GM23338 (cell line): ENCODE results near the gene NRP1. TPM values are rescaled to one million over a fixed set of nuclear protein-coding genes. Genes with fewer than 3 reads are reported as not detected.

ENCODE experiments used
- ATAC-seq: fragments of 200-7000 bp; cut with Tn5 transposase; 3 replicates; pipeline ENCODE4 v1.9.1; 2020
- DNase-seq: peaks from one replicate; pipeline ENCODE4 v3.0.0-alpha.2; 2015; ENCODE audit warnings: low spot score
- H2AFZ ChIP-seq: fragments of 200-600 bp; sonication (generic); 2 replicates; pipeline ENCODE4 v1.8.0; 2016; ENCODE audit warnings: antibody characterized with exemption, mild to moderate bottlenecking, moderate library complexity
- H3F3A ChIP-seq: fragments of 200-600 bp; sonication (generic); replicated peaks from 2 replicates; pipeline ENCODE4 v1.8.0; 2017; ENCODE audit warnings: antibody characterized with exemption, mixed run types, low read depth
- H3K27ac ChIP-seq: fragments of 200-600 bp; sonication (generic); 2 replicates; pipeline ENCODE4 v1.6.1; 2016; ENCODE audit warnings: low read depth
- H3K27me3 ChIP-seq: fragments of 200-600 bp; sonication (generic); 2 replicates; pipeline ENCODE4 v1.8.0; 2016; ENCODE audit warnings: mild to moderate bottlenecking, mixed run types, moderate library complexity; ENCODE audit not compliant: insufficient read depth
- H3K36me3 ChIP-seq: fragments of 200-600 bp; sonication (generic); 2 replicates; pipeline ENCODE4 v1.8.0; 2016; ENCODE audit warnings: mild to moderate bottlenecking; ENCODE audit not compliant: insufficient read depth
- H3K4me1 ChIP-seq: fragments of 200-600 bp; sonication (generic); 2 replicates; pipeline ENCODE4 v1.8.0; 2016; ENCODE audit warnings: mild to moderate bottlenecking, moderate library complexity; ENCODE audit not compliant: insufficient read depth
- H3K4me2 ChIP-seq: fragments of 200-600 bp; sonication (generic); 2 replicates; pipeline ENCODE4 v1.7.1; 2017; ENCODE audit warnings: mixed run types
- H3K4me3 ChIP-seq: fragments of 200-600 bp; sonication (generic); 2 replicates; pipeline ENCODE4 v1.6.1; 2016; ENCODE audit warnings: mixed run types
- H3K79me2 ChIP-seq: fragments of 200-600 bp; sonication (generic); replicated peaks from 2 replicates; pipeline ENCODE4 v1.8.0; 2017; ENCODE audit warnings: mild to moderate bottlenecking; ENCODE audit not compliant: insufficient read depth
- H3K9me2 ChIP-seq: fragments of 200-600 bp; sonication (generic); 2 replicates; pipeline ENCODE4 v1.8.0; 2017; ENCODE audit not compliant: insufficient read depth
- H4K20me1 ChIP-seq: fragments of 200-600 bp; sonication (generic); replicated peaks from 2 replicates; pipeline ENCODE4 v1.8.0; 2017; ENCODE audit warnings: mild to moderate bottlenecking; ENCODE audit not compliant: insufficient read depth
- H3K27ac Mint-ChIP-seq: 2 replicates; pipeline ENCODE4 v1.8.0; 2020; ENCODE audit warnings: inconsistent platforms, mild to moderate bottlenecking, moderate library complexity, mixed read lengths
- H3K27me3 Mint-ChIP-seq: 3 replicates; pipeline ENCODE4 v1.8.0; 2022; ENCODE audit warnings: low read depth, mild to moderate bottlenecking, moderate library complexity, mixed read lengths, inconsistent platforms; ENCODE audit not compliant: insufficient read depth, poor library complexity
- H3K36me3 Mint-ChIP-seq: 3 replicates; pipeline ENCODE4 v1.8.0; 2021; ENCODE audit warnings: low read depth, mild to moderate bottlenecking, inconsistent platforms, moderate library complexity, mixed read lengths
- H3K4me1 Mint-ChIP-seq: 3 replicates; pipeline ENCODE4 v1.8.0; 2020; ENCODE audit warnings: mild to moderate bottlenecking, inconsistent platforms, mixed read lengths
- H3K4me3 Mint-ChIP-seq: 3 replicates; pipeline ENCODE4 v1.8.0; 2021; ENCODE audit warnings: moderate library complexity, mild to moderate bottlenecking, inconsistent platforms, mixed read lengths
- H3K9me3 Mint-ChIP-seq: 3 replicates; pipeline ENCODE4 v1.8.0; 2020; ENCODE audit warnings: moderate library complexity, mild to moderate bottlenecking, inconsistent platforms, mixed read lengths
- CREB1 ChIP-seq: fragments of 250-450 bp; sonication (Bioruptor Pico); IDR thresholded peaks from 2 replicates; pipeline ENCODE4 v1.5.0; 2020; ENCODE audit warnings: low read depth, mild to moderate bottlenecking, moderate library complexity
- EZH2 ChIP-seq: fragments of 200-600 bp; sonication (generic); IDR thresholded peaks from one replicate; pipeline ENCODE4 v1.8.0; 2017; ENCODE audit warnings: antibody characterized with exemption, mild to moderate bottlenecking, low read depth; ENCODE audit not compliant: unreplicated experiment
- EZH2phosphoT487 ChIP-seq: fragments of 200-600 bp; sonication (generic); IDR thresholded peaks from one replicate; pipeline ENCODE4 v1.8.1; 2018; ENCODE audit warnings: antibody characterized with exemption; ENCODE audit not compliant: unreplicated experiment
- JUNB ChIP-seq: IDR thresholded peaks from one replicate; pipeline ENCODE4 v1.6.1; 2016; ENCODE audit warnings: antibody characterized with exemption; ENCODE audit not compliant: unreplicated experiment
- NANOG ChIP-seq: IDR thresholded peaks from 2 replicates; pipeline ENCODE4 v1.6.1; 2016; ENCODE audit warnings: antibody characterized with exemption, borderline replicate concordance
- POLR2AphosphoS5 ChIP-seq: IDR thresholded peaks from 2 replicates; pipeline ENCODE4 v1.6.1; 2016; ENCODE audit warnings: antibody characterized with exemption, low read depth
- REST ChIP-seq: IDR thresholded peaks from one replicate; pipeline ENCODE4 v1.6.1; 2018; ENCODE audit warnings: antibody characterized with exemption; ENCODE audit not compliant: unreplicated experiment
- STAT1 ChIP-seq: IDR thresholded peaks from one replicate; pipeline ENCODE4 v1.6.1; 2016; ENCODE audit warnings: antibody characterized with exemption; ENCODE audit not compliant: unreplicated experiment
- ZNF114 ChIP-seq: fragments of 250-450 bp; sonication (Bioruptor Pico); IDR thresholded peaks from 2 replicates; pipeline ENCODE4 v1.5.0; 2020; ENCODE audit warnings: mild to moderate bottlenecking, moderate library complexity
- ZNF331 ChIP-seq: fragments of 250-450 bp; sonication (Bioruptor Pico); IDR thresholded peaks from 2 replicates; pipeline ENCODE4 v1.5.0; 2020; ENCODE audit warnings: low read depth, mild to moderate bottlenecking, moderate library complexity
- polyA plus RNA-seq: library from polyadenylated mRNA; unstranded; fragments of >200 nt; fragmentation: Nextera tagmentation; extraction: Ambion mirVana; gene quantifications from 2 replicates; pipeline ENCODE4 v1.2.1, GENCODE V29; 2016
- total RNA-seq: library from RNA; depleted of rRNA; stranded (reverse); fragments of >200 nt; shearing (Covaris generic); gene quantifications from 2 replicates; pipeline ENCODE4 v1.2.3, GENCODE V29; 2014
- TF ChIP-seq, protein P1 (sequence below): fragments of 250-450 bp; sonication (Bioruptor Pico); IDR thresholded peaks from 2 replicates; pipeline ENCODE4 v1.5.0; 2020; ENCODE audit warnings: mild to moderate bottlenecking, moderate library complexity
- TF ChIP-seq, protein P2 (sequence below): IDR thresholded peaks from 2 replicates; pipeline ENCODE4 v1.6.1; 2016; ENCODE audit warnings: antibody characterized with exemption
- TF ChIP-seq, protein P3 (sequence below), 2 experiments: fragments of 200-600 bp in 1 of 2; sonication (generic) in 1 of 2; conservative IDR thresholded peaks; 2 replicates each; pipeline versions ENCODE4 v1.5.1 to v1.6.1; 2016 to 2017; ENCODE audit warnings: antibody characterized with exemption in 2 of 2, low read depth in 2 of 2, mild to moderate bottlenecking in 2 of 2, moderate library complexity in 1 of 2

The NRP1 gene
- total and polyA plus RNA-seq, 2 experiments from 2014 or later = 2.9 to 3.5 TPM

DNA sequence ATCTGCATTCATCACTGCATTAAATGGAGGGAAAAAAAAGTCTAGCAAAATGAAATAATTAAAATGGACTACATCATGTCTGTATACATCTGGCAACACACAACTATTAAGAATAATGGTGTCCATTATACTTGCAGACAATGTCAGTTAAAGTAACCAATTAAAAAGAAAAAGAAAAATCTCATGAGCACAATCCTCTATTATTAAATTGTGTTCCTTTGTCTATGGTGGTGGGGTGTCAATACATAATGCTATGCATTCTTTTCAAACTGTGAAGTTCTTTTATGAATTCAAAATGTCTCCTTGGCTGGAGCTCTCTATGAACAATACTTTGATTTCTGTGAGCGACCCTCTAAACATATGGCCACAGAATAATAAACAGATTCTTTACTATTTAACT lies 63.5 kb downstream of the NRP1 start:
- no peaks in the 10 kb centered on the region for H3K36me3 Mint-ChIP-seq
- H4K20me1 ChIP-seq = no peaks in the 10 kb centered on the region
- peaks cover 3% of the 10 kb centered on the region for H3K27me3 Mint-ChIP-seq
- no peak overlapping the region for H3K4me3 ChIP-seq
- H3K36me3 ChIP-seq = no peaks in the 10 kb centered on the region
- H3K4me1 Mint-ChIP-seq = peaks cover 22% of the 10 kb centered on the region
- no peak overlapping the region for H3K4me3 Mint-ChIP-seq
- ATAC-seq (no peak), DNase-seq (no peak)
- no peaks in the 10 kb centered on the region; the same call in 1 of the 2 replicates for H3F3A ChIP-seq
- no peak overlapping the region; the same call in 1 of the 2 replicates for H3K27ac Mint-ChIP-seq
- H3K9me3 Mint-ChIP-seq = no peaks in the 10 kb centered on the region
- no peaks in the 10 kb centered on the region for H3K27me3 ChIP-seq
- no peaks in the 10 kb centered on the region for H3K79me2 ChIP-seq
- TF ChIP-seq ZNF114 (CRISPR knock-in tag) (no peak), EZH2 (no peak), JUNB (no peak), NANOG (no peak), ZNF331 (CRISPR knock-in tag) (no peak), EZH2phosphoT487 (no peak), POLR2AphosphoS5 (no peak), REST (no peak), STAT1 (no peak), CREB1 (no peak)
- TF ChIP-seq, protein P1, sequence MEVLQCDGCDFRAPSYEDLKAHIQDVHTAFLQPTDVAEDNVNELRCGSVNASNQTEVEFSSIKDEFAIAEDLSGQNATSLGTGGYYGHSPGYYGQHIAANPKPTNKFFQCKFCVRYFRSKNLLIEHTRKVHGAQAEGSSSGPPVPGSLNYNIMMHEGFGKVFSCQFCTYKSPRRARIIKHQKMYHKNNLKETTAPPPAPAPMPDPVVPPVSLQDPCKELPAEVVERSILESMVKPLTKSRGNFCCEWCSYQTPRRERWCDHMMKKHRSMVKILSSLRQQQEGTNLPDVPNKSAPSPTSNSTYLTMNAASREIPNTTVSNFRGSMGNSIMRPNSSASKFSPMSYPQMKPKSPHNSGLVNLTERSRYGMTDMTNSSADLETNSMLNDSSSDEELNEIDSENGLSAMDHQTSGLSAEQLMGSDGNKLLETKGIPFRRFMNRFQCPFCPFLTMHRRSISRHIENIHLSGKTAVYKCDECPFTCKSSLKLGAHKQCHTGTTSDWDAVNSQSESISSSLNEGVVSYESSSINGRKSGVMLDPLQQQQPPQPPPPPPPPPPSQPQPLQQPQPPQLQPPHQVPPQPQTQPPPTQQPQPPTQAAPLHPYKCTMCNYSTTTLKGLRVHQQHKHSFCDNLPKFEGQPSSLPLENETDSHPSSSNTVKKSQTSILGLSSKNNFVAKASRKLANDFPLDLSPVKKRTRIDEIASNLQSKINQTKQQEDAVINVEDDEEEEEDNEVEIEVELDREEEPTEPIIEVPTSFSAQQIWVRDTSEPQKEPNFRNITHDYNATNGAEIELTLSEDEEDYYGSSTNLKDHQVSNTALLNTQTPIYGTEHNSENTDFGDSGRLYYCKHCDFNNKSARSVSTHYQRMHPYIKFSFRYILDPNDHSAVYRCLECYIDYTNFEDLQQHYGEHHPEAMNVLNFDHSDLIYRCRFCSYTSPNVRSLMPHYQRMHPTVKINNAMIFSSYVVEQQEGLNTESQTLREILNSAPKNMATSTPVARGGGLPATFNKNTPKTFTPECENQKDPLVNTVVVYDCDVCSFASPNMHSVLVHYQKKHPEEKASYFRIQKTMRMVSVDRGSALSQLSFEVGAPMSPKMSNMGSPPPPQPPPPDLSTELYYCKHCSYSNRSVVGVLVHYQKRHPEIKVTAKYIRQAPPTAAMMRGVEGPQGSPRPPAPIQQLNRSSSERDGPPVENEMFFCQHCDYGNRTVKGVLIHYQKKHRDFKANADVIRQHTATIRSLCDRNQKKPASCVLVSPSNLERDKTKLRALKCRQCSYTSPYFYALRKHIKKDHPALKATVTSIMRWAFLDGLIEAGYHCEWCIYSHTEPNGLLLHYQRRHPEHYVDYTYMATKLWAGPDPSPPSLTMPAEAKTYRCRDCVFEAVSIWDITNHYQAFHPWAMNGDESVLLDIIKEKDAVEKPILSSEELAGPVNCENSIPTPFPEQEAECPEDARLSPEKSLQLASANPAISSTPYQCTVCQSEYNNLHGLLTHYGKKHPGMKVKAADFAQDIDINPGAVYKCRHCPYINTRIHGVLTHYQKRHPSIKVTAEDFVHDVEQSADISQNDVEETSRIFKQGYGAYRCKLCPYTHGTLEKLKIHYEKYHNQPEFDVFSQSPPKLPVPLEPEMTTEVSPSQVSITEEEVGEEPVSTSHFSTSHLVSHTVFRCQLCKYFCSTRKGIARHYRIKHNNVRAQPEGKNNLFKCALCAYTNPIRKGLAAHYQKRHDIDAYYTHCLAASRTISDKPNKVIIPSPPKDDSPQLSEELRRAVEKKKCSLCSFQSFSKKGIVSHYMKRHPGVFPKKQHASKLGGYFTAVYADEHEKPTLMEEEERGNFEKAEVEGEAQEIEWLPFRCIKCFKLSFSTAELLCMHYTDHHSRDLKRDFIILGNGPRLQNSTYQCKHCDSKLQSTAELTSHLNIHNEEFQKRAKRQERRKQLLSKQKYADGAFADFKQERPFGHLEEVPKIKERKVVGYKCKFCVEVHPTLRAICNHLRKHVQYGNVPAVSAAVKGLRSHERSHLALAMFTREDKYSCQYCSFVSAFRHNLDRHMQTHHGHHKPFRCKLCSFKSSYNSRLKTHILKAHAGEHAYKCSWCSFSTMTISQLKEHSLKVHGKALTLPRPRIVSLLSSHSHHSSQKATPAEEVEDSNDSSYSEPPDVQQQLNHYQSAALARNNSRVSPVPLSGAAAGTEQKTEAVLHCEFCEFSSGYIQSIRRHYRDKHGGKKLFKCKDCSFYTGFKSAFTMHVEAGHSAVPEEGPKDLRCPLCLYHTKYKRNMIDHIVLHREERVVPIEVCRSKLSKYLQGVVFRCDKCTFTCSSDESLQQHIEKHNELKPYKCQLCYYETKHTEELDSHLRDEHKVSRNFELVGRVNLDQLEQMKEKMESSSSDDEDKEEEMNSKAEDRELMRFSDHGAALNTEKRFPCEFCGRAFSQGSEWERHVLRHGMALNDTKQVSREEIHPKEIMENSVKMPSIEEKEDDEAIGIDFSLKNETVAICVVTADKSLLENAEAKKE (CRISPR knock-in tag) = no peak
- TF ChIP-seq, protein P2, sequence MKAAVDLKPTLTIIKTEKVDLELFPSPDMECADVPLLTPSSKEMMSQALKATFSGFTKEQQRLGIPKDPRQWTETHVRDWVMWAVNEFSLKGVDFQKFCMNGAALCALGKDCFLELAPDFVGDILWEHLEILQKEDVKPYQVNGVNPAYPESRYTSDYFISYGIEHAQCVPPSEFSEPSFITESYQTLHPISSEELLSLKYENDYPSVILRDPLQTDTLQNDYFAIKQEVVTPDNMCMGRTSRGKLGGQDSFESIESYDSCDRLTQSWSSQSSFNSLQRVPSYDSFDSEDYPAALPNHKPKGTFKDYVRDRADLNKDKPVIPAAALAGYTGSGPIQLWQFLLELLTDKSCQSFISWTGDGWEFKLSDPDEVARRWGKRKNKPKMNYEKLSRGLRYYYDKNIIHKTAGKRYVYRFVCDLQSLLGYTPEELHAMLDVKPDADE = no peak
- TF ChIP-seq, protein P3, sequence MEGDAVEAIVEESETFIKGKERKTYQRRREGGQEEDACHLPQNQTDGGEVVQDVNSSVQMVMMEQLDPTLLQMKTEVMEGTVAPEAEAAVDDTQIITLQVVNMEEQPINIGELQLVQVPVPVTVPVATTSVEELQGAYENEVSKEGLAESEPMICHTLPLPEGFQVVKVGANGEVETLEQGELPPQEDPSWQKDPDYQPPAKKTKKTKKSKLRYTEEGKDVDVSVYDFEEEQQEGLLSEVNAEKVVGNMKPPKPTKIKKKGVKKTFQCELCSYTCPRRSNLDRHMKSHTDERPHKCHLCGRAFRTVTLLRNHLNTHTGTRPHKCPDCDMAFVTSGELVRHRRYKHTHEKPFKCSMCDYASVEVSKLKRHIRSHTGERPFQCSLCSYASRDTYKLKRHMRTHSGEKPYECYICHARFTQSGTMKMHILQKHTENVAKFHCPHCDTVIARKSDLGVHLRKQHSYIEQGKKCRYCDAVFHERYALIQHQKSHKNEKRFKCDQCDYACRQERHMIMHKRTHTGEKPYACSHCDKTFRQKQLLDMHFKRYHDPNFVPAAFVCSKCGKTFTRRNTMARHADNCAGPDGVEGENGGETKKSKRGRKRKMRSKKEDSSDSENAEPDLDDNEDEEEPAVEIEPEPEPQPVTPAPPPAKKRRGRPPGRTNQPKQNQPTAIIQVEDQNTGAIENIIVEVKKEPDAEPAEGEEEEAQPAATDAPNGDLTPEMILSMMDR (conservative IDR thresholded peaks at IDR 0.05; ENCODE audit: low read depth in 2 of 2) = no peak
- peaks cover 23% of the 10 kb centered on the region for H3K4me1 ChIP-seq
- H3K9me2 ChIP-seq = 0 out of 2 replicates have a peak, but pooled peaks cover 6% of the 10 kb centered on the region
- H2AFZ ChIP-seq = no peak overlapping the region
- H3K4me2 ChIP-seq = no peak overlapping the region
- no peak overlapping the region for H3K27ac ChIP-seq
